SK-N-MC (cell line): Measurements from ENCODE around the gene AHRR.

Source experiments
- EZH2 ChIP-seq: fragments of 200-600 bp; sonication (generic); IDR thresholded peaks from one replicate; pipeline ENCODE4 v1.6.1; 2017; ENCODE audit warnings: antibody characterized with exemption
- FOXP2 ChIP-seq: optimal IDR thresholded peaks from 2 replicates; pipeline ENCODE3; 2011; ENCODE audit warnings: mild to moderate bottlenecking, moderate library complexity; ENCODE audit not compliant: insufficient read depth; ENCODE audit errors: extremely low read length, control extremely low read depth
- POLR2AphosphoS5 ChIP-seq: IDR thresholded peaks from 2 replicates; pipeline ENCODE4 v1.6.1; 2012; ENCODE audit warnings: mild to moderate bottlenecking, low read depth, low read length, borderline replicate concordance

DNA sequence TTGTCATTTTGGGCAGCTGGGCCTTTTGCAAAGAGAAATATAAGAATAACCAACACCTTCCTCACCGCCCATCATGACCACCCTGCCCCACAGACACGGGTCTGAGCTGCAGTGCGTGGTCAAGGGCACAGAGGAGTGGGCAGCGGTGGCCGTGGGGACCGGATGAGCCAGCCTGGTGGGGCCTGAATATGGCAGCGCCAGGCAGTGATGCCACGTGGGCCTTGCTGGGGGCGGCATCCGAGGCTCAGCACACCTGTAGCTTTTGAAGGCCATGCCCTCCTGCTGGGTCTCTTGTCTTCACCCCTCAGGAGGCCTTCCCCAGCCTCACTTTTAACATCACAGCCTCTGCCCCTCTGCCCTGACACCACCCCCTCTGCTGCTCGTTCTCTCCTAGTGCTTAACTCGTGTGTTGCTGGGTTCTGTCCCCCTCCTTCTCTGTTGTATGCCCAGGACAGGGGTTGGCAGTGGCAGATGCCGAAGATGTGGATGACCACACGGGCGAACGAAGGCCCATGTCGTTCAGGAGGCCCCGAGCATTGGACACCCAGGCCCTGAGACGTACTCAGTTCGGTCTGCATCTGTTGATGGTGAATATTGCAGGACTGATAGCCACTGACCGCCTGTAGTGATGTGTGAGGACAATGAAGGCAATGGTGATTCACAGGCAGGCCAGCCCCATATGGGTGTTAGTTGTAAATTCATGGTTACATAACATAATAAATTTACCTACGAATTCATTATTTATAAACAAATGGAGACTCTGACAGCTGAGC, 46.0 kb downstream of the AHRR start:
- TF ChIP-seq POLR2AphosphoS5, result no peak
- no peak for TF ChIP-seq EZH2
- TF ChIP-seq FOXP2, result no peak
